Keratinocyte (primary cell): ENCODE results near the gene MTPN.

Source experiments
- EZH2 ChIP-seq: IDR thresholded peaks from one replicate; pipeline ENCODE4 v1.6.1; 2012; ENCODE audit warnings: inconsistent platforms, mild to moderate bottlenecking, low read length, moderate library complexity
- TF ChIP-seq, protein P1 (sequence below), 3 experiments: IDR thresholded peaks in 1 of 3; conservative IDR thresholded peaks in 1 of 3; optimal IDR thresholded peaks in 1 of 3; 2 replicates in 2 of 3; 3 replicates in 1 of 3; pipeline versions ENCODE3 to v1.5.1; 2011; ENCODE audit warnings: low read length in 3 of 3, mild to moderate bottlenecking in 3 of 3, moderate library complexity in 2 of 3, control low read depth in 1 of 3, inconsistent platforms in 1 of 3; ENCODE audit not compliant: insufficient read depth in 2 of 3; ENCODE audit errors: extremely low read depth in 1 of 3

GRCh38 chr7:135894816-135895215 is 82.3 kb downstream of the MTPN start:
- TF ChIP-seq, protein P1, sequence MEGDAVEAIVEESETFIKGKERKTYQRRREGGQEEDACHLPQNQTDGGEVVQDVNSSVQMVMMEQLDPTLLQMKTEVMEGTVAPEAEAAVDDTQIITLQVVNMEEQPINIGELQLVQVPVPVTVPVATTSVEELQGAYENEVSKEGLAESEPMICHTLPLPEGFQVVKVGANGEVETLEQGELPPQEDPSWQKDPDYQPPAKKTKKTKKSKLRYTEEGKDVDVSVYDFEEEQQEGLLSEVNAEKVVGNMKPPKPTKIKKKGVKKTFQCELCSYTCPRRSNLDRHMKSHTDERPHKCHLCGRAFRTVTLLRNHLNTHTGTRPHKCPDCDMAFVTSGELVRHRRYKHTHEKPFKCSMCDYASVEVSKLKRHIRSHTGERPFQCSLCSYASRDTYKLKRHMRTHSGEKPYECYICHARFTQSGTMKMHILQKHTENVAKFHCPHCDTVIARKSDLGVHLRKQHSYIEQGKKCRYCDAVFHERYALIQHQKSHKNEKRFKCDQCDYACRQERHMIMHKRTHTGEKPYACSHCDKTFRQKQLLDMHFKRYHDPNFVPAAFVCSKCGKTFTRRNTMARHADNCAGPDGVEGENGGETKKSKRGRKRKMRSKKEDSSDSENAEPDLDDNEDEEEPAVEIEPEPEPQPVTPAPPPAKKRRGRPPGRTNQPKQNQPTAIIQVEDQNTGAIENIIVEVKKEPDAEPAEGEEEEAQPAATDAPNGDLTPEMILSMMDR (optimal IDR thresholded peaks at IDR 0.05 in 1 of 3, IDR thresholded peaks at IDR 0.05 in 1 of 3, conservative IDR thresholded peaks at IDR 0.05 in 1 of 3; ENCODE audit: extremely low read depth in 1 of 3, insufficient read depth in 2 of 3, low read length in 3 of 3), result no peak
- TF ChIP-seq EZH2, result no peak
